Activated T-cell treated with anti-CD3 and anti-CD28 coated beads, Interleukin-2, amount 50 U/mL, for 24 hours (primary cell): ENCODE measurements around the gene NOTCH2.

ENCODE experiments used
- DNase-seq: peaks from one replicate; pipeline ENCODE4 v3.0.0-alpha.2; 2020
- H3K27ac Mint-ChIP-seq: 2 replicates; pipeline ENCODE4 v1.8.0; 2020; ENCODE audit warnings: mild to moderate bottlenecking, mixed read lengths
- H3K27me3 Mint-ChIP-seq: 2 replicates; pipeline ENCODE4 v1.8.0; 2020; ENCODE audit warnings: mixed read lengths
- H3K36me3 Mint-ChIP-seq: 2 replicates; pipeline ENCODE4 v1.8.0; 2020; ENCODE audit warnings: low read depth, mixed read lengths
- H3K4me1 Mint-ChIP-seq: 2 replicates; pipeline ENCODE4 v1.8.0; 2020; ENCODE audit warnings: low read depth, mixed read lengths
- H3K4me3 Mint-ChIP-seq: 2 replicates; pipeline ENCODE4 v1.8.0; 2020; ENCODE audit warnings: mild to moderate bottlenecking, moderate library complexity, mixed read lengths
- H3K9me3 Mint-ChIP-seq: 2 replicates; pipeline ENCODE4 v1.8.0; 2020; ENCODE audit warnings: mixed read lengths

The NOTCH2 gene

GRCh38 chr1:119971710-119972570, 97.5 kb downstream of the NOTCH2 start:
- H3K4me1 Mint-ChIP-seq, result peaks cover 6% of the 10 kb centered on the region
- H3K9me3 Mint-ChIP-seq, result no peaks in the 10 kb centered on the region
- H3K4me3 Mint-ChIP-seq, result no peak overlapping the region
- DNase-seq, result no peak
- no peaks in the 10 kb centered on the region for H3K27me3 Mint-ChIP-seq
- peak overlapping the region; percentile 20 for H3K27ac Mint-ChIP-seq
- peaks cover 61% of the 10 kb centered on the region for H3K36me3 Mint-ChIP-seq

- Mint-ChIP-seq H3K36me3 (peaks cover 76% of the 10 kb centered on the region), H3K4me3 (no peak overlapping the region), H3K4me1 (peaks cover 6% of the 10 kb centered on the region), H3K9me3 (no peaks in the 10 kb centered on the region), H3K27ac (no peak overlapping the region), H3K27me3 (no peaks in the 10 kb centered on the region)
- no peak for DNase-seq
These were observed 100.9 kb downstream of the NOTCH2 start for GRCh38 chr1:119968601-119969000.

GRCh38 chr1:119968068-119968492, 101.4 kb downstream of the NOTCH2 start:
- Mint-ChIP-seq H3K27ac (peak overlapping the region; percentile 15), H3K4me1 (peaks cover 6% of the 10 kb centered on the region)
- DNase-seq, result peak; percentile 85

GRCh38 chr1:119966681-119967080, 102.8 kb downstream of the NOTCH2 start:
- DNase-seq, result no peak
- Mint-ChIP-seq H3K9me3 (no peaks in the 10 kb centered on the region), H3K4me1 (peaks cover 6% of the 10 kb centered on the region), H3K36me3 (peaks cover 86% of the 10 kb centered on the region), H3K27me3 (no peaks in the 10 kb centered on the region), H3K27ac (no peak overlapping the region), H3K4me3 (no peak overlapping the region)

More at GRCh38 chr1:119968068-119968492, 101.4 kb downstream of the NOTCH2 start:
- no peaks in the 10 kb centered on the region for H3K9me3 Mint-ChIP-seq
- H3K27me3 Mint-ChIP-seq, result no peaks in the 10 kb centered on the region
- no peak overlapping the region for H3K4me3 Mint-ChIP-seq
- H3K36me3 Mint-ChIP-seq, result peaks cover 76% of the 10 kb centered on the region

GRCh38 chr1:119966020-119966419, 103.4 kb downstream of the NOTCH2 start:
- H3K27ac Mint-ChIP-seq, result no peak overlapping the region
- H3K4me3 Mint-ChIP-seq, result no peak overlapping the region
- peaks cover 83% of the 10 kb centered on the region for H3K36me3 Mint-ChIP-seq
- H3K9me3 Mint-ChIP-seq, result no peaks in the 10 kb centered on the region
- no peaks in the 10 kb centered on the region for H3K27me3 Mint-ChIP-seq
- DNase-seq, result no peak
- H3K4me1 Mint-ChIP-seq, result peaks cover 6% of the 10 kb centered on the region

GRCh38 chr1:119964673-119965363, 104.6 kb downstream of the NOTCH2 start:
- H3K9me3 Mint-ChIP-seq, result no peaks in the 10 kb centered on the region
- no peak for DNase-seq
- H3K4me1 Mint-ChIP-seq, result peaks cover 6% of the 10 kb centered on the region
- H3K27ac Mint-ChIP-seq, result no peak overlapping the region
- H3K36me3 Mint-ChIP-seq, result peaks cover 79% of the 10 kb centered on the region
- H3K4me3 Mint-ChIP-seq, result no peak overlapping the region
- H3K27me3 Mint-ChIP-seq, result no peaks in the 10 kb centered on the region

- Mint-ChIP-seq H3K4me1 (no peaks in the 10 kb centered on the region), H3K4me3 (no peak overlapping the region), H3K9me3 (no peaks in the 10 kb centered on the region), H3K36me3 (peaks cover 76% of the 10 kb centered on the region), H3K27me3 (no peaks in the 10 kb centered on the region), H3K27ac (no peak overlapping the region)
- no peak for DNase-seq
These were observed 107.0 kb downstream of the NOTCH2 start for GRCh38 chr1:119962296-119962968.

GRCh38 chr1:119960501-119960900, 109.0 kb downstream of the NOTCH2 start:
- peaks cover 71% of the 10 kb centered on the region for H3K36me3 Mint-ChIP-seq
- no peaks in the 10 kb centered on the region for H3K9me3 Mint-ChIP-seq
- H3K27ac Mint-ChIP-seq, result no peak overlapping the region
- H3K27me3 Mint-ChIP-seq, result no peaks in the 10 kb centered on the region
- H3K4me3 Mint-ChIP-seq, result no peak overlapping the region
- DNase-seq, result no peak
- no peaks in the 10 kb centered on the region for H3K4me1 Mint-ChIP-seq

GRCh38 chr1:119959268-119960220, 109.9 kb downstream of the NOTCH2 start:
- DNase-seq, result no peak
- Mint-ChIP-seq H3K36me3 (peaks cover 71% of the 10 kb centered on the region), H3K4me1 (peaks cover 2% of the 10 kb centered on the region), H3K27me3 (no peaks in the 10 kb centered on the region), H3K4me3 (no peak overlapping the region), H3K27ac (no peak overlapping the region), H3K9me3 (no peaks in the 10 kb centered on the region)

GRCh38 chr1:119958223-119958622, 111.2 kb downstream of the NOTCH2 start:
- H3K4me3 Mint-ChIP-seq, result no peak overlapping the region
- peaks cover 73% of the 10 kb centered on the region for H3K36me3 Mint-ChIP-seq
- no peaks in the 10 kb centered on the region for H3K27me3 Mint-ChIP-seq
- H3K9me3 Mint-ChIP-seq, result no peaks in the 10 kb centered on the region
- H3K27ac Mint-ChIP-seq, result no peak overlapping the region
- H3K4me1 Mint-ChIP-seq, result peaks cover 11% of the 10 kb centered on the region
- no peak for DNase-seq

GRCh38 chr1:119956306-119956705, 113.2 kb downstream of the NOTCH2 start:
- DNase-seq, result no peak
- H3K4me3 Mint-ChIP-seq, result no peak overlapping the region
- H3K9me3 Mint-ChIP-seq, result no peaks in the 10 kb centered on the region
- H3K36me3 Mint-ChIP-seq, result peaks cover 75% of the 10 kb centered on the region
- H3K4me1 Mint-ChIP-seq, result peaks cover 11% of the 10 kb centered on the region
- no peaks in the 10 kb centered on the region for H3K27me3 Mint-ChIP-seq
- H3K27ac Mint-ChIP-seq, result no peak overlapping the region

- H3K4me1 Mint-ChIP-seq, result peaks cover 11% of the 10 kb centered on the region
- H3K27me3 Mint-ChIP-seq, result no peaks in the 10 kb centered on the region
- no peak overlapping the region for H3K27ac Mint-ChIP-seq
- peaks cover 85% of the 10 kb centered on the region for H3K36me3 Mint-ChIP-seq
- DNase-seq, result no peak
- H3K9me3 Mint-ChIP-seq, result no peaks in the 10 kb centered on the region
- no peak overlapping the region for H3K4me3 Mint-ChIP-seq
These were observed 114.7 kb downstream of the NOTCH2 start for GRCh38 chr1:119954476-119955422.
